B cell (primary cell): Measurements from ENCODE around the gene RBM23. TPM values are rescaled to one million over a fixed set of nuclear protein-coding genes. Genes with fewer than 3 reads are reported as not detected.

ENCODE experiments used
- ATAC-seq: fragments of 200-7000 bp; cut with Tn5 transposase; one replicate; pipeline ENCODE4 v1.10.0; 2021; ENCODE audit warnings: low read depth, mild to moderate bottlenecking, moderate number of reproducible peaks, moderate library complexity
- CTCF ChIA-PET: fragments of 350-600 bp; sonication (Branson Sonifier 250); formaldehyde crosslinking; loops from one replicate; lab custom pipeline; 2021; ENCODE audit warnings: antibody characterized with exemption, inconsistent platforms; lab: Charles Lee
- POLR2A ChIA-PET: fragments of 350-600 bp; sonication (Branson Sonifier 250); formaldehyde crosslinking; loops from one replicate; lab custom pipeline; 2021; ENCODE audit warnings: antibody characterized with exemption; lab: Charles Lee
- DNase-seq: peaks from one replicate; pipeline ENCODE4 v3.0.0; 2013
- H2AFZ ChIP-seq: 2 replicates; pipeline ENCODE4 v1.6.1; 2012; ENCODE audit warnings: mild to moderate bottlenecking, low read depth, low read length; ENCODE audit not compliant: insufficient read depth, poor library complexity, severe bottlenecking
- H3K27ac ChIP-seq, 2 donors: 1 replicate in 1 of 2; 2 replicates in 1 of 2; pipeline ENCODE4 v1.5.1; 2012 to 2013; ENCODE audit warnings: low read length in 2 of 2, mild to moderate bottlenecking in 2 of 2, moderate library complexity in 1 of 2
- H3K27me3 ChIP-seq, 4 experiments: fragments of 200-600 bp in 1 of 4; sonication (generic) in 1 of 4; replicated peaks in 1 of 4; 1 replicate in 2 of 4; 2 replicates in 2 of 4; pipeline versions ENCODE4 v1.6.1 to v1.7.0; 2013 to 2016; ENCODE audit warnings: low read length in 3 of 4, mild to moderate bottlenecking in 2 of 4, mixed read lengths in 1 of 4, moderate library complexity in 1 of 4; ENCODE audit not compliant: insufficient read depth in 4 of 4, control insufficient read depth in 3 of 4; ENCODE audit errors: control extremely low read depth in 1 of 4
- H3K36me3 ChIP-seq, 2 experiments: replicated peaks in 1 of 2; 1 replicate in 1 of 2; 2 replicates in 1 of 2; pipeline versions ENCODE4 v1.6.1 to v1.7.1; 2013; ENCODE audit warnings: low read length in 1 of 2; ENCODE audit not compliant: insufficient read depth in 2 of 2, control insufficient read depth in 1 of 2; ENCODE audit errors: control extremely low read depth in 1 of 2, extremely low read depth in 1 of 2
- H3K4me1 ChIP-seq, 2 donors: fragments of 200-600 bp in 1 of 2; sonication (generic) in 1 of 2; 1 replicate in 1 of 2; 2 replicates in 1 of 2; pipeline versions ENCODE4 v1.5.1 to v1.6.1; 2013 to 2017; ENCODE audit warnings: low read length in 2 of 2; ENCODE audit not compliant: control insufficient read depth in 2 of 2, insufficient read depth in 2 of 2
- H3K4me2 ChIP-seq: replicated peaks from 2 replicates; pipeline ENCODE3; 2012; ENCODE audit warnings: mild to moderate bottlenecking, low read depth, low read length; ENCODE audit not compliant: poor library complexity, severe bottlenecking
- H3K4me3 ChIP-seq, 5 experiments: fragments of 200-600 bp in 1 of 5; sonication (generic) in 1 of 5; 1 replicate in 3 of 5; 2 replicates in 2 of 5; pipeline versions ENCODE4 v1.5.1 to v1.7.0; 2011 to 2016; ENCODE audit warnings: low read length in 4 of 5, mild to moderate bottlenecking in 4 of 5, low read depth in 2 of 5, control low read depth in 1 of 5, moderate library complexity in 1 of 5; ENCODE audit not compliant: insufficient read depth in 1 of 5; ENCODE audit errors: control extremely low read depth in 1 of 5, extremely low read depth in 1 of 5
- H3K79me2 ChIP-seq: fragments of 200-600 bp; sonication (generic); one replicate; pipeline ENCODE4 v1.6.0; 2016; ENCODE audit warnings: low read length; ENCODE audit not compliant: control insufficient read depth, insufficient read depth
- H3K9ac ChIP-seq: fragments of 200-600 bp; sonication (generic); 2 replicates; pipeline ENCODE4 v1.6.1; 2017; ENCODE audit warnings: mild to moderate bottlenecking, low read length, moderate library complexity
- H3K9me3 ChIP-seq, 3 donors: one replicate each; pipeline versions ENCODE4 v1.6.1 to v1.7.1; 2013; ENCODE audit warnings: low read length in 2 of 3; ENCODE audit not compliant: control insufficient read depth in 2 of 3, insufficient read depth in 1 of 3; ENCODE audit errors: control extremely low read depth in 1 of 3
- H4K20me1 ChIP-seq: 2 replicates; pipeline ENCODE4 v1.6.0; 2012; ENCODE audit warnings: mild to moderate bottlenecking, low read length; ENCODE audit not compliant: insufficient read depth, control insufficient read depth, poor library complexity, severe bottlenecking
- H3K27ac Mint-ChIP-seq: one replicate; pipeline ENCODE4 v1.8.0; 2021; ENCODE audit warnings: mixed read lengths
- H3K27me3 Mint-ChIP-seq: one replicate; pipeline ENCODE4 v1.8.0; 2021; ENCODE audit warnings: mixed read lengths
- H3K4me1 Mint-ChIP-seq: one replicate; pipeline ENCODE4 v1.8.0; 2021; ENCODE audit warnings: mixed read lengths
- H3K4me3 Mint-ChIP-seq: one replicate; pipeline ENCODE4 v1.8.0; 2021; ENCODE audit warnings: mixed read lengths
- H3K9me3 Mint-ChIP-seq: one replicate; pipeline ENCODE4 v1.8.0; 2022; ENCODE audit warnings: mixed read lengths; ENCODE audit not compliant: insufficient read depth
- EZH2 ChIP-seq: IDR thresholded peaks from 2 replicates; pipeline ENCODE4 v1.6.1; 2012; ENCODE audit warnings: borderline replicate concordance, low read depth, mild to moderate bottlenecking, moderate library complexity, low read length; ENCODE audit not compliant: insufficient read depth, poor library complexity, severe bottlenecking
- WGBS: methylation state at CpG from one replicate; pipeline ENCODE4 v1.1.5; 2013; ENCODE audit warnings: missing lambda C conversion rate; ENCODE audit not compliant: insufficient coverage; 5-methylcytosine and 5-hydroxymethylcytosine counted together
- intact Hi-C: fragments of 100-400 bp; cut with micrococcal nuclease; formaldehyde crosslinking; loops from one replicate; pipeline ENCODE4 v1.10.0; 2022
- polyA plus RNA-seq: library from polyadenylated mRNA; depleted of rRNA; stranded (reverse); fragments of >200 nt; gene quantifications from 2 replicates; pipeline ENCODE4 v1.2.3, GENCODE V29; 2012
- total RNA-seq, 2 donors: library from RNA; stranded (reverse); fragments of 120-200 nt in 1 of 2; gene quantifications; 1 replicate in 1 of 2; 2 replicates in 1 of 2; pipeline versions ENCODE4 v1.2.3 to v1.2.4, GENCODE V29; 2013 to 2022
- TF ChIP-seq, protein P1 (sequence below): fragments of 200-600 bp; IDR thresholded peaks from one replicate; pipeline ENCODE4 v1.8.0; 2022; ENCODE audit warnings: antibody characterized with exemption, mild to moderate bottlenecking

Gene RBM23
- total and polyA plus RNA-seq, 2 donors (not counting 1 experiment from before 2014, with no cell fraction given), result 60.7 to 165 TPM

DNA sequence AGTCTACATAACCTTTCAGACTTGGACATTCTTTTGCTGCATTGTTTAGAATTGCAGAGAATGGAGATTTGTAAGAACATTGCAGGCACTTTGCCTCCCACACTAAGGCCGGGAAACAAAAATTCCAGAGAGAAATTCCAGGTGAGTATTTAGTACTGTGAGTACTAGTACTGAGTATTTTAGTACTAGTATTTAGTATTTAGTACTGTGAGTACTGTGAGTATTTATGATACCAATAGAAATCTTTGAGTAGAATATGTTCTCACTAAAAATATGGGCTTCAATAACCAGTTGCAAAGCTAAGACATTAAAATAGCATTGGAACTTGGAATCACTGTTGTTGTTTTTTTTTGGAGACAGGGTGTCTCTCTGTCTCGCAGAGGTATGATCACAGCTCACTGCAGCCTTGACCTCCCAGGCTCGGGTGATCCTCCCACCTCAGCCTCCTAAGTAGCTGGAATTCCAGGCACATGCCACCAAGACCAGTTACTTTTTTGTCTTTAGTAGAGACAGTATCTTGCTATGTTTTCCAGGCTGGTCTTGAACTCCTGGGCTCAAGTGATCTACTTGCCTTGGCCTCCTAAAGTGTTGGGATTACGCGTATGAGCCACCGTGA, 43.2 kb upstream of the RBM23 start:
- Histone ChIP-seq H3K4me1 (peaks cover 3 to 5% of the 10 kb centered on the region in 2 donors), H3K9me3 (no peaks in the 10 kb centered on the region), H3K27me3 (no peaks in the 10 kb centered on the region), H3K79me2 (no peaks in the 10 kb centered on the region), H3K4me2 (no peak overlapping the region), H2AFZ (no peak overlapping the region), H3K36me3 (no peaks in the 10 kb centered on the region), H3K27ac (no peak overlapping the region), H4K20me1 (no peaks in the 10 kb centered on the region), H3K4me3 (no peak overlapping the region), H3K9ac (no peak overlapping the region)
- intact Hi-C loops, result no loop called here
- peaks cover 4% of the 10 kb centered on the region for H3K4me1 Mint-ChIP-seq
- POLR2A ChIA-PET, result no interaction called here
- ATAC-seq (no peak), DNase-seq (no peak)
- no peak overlapping the region for H3K4me3 Mint-ChIP-seq
- CTCF ChIA-PET, result interaction anchor here (1.4 to 4.6 kb wide), 4 partner anchors 12 to 115 kb away, joined by 4 to 38 read pairs (median 10); no protein-coding TSS in a partner anchor
- H3K27me3 Mint-ChIP-seq, result no peaks in the 10 kb centered on the region
- WGBS, result 92% methylated on average over 2 of the region's 6 CpGs
- no peak overlapping the region for H3K27ac Mint-ChIP-seq
- no peaks in the 10 kb centered on the region for H3K9me3 Mint-ChIP-seq
- TF ChIP-seq, protein P1, sequence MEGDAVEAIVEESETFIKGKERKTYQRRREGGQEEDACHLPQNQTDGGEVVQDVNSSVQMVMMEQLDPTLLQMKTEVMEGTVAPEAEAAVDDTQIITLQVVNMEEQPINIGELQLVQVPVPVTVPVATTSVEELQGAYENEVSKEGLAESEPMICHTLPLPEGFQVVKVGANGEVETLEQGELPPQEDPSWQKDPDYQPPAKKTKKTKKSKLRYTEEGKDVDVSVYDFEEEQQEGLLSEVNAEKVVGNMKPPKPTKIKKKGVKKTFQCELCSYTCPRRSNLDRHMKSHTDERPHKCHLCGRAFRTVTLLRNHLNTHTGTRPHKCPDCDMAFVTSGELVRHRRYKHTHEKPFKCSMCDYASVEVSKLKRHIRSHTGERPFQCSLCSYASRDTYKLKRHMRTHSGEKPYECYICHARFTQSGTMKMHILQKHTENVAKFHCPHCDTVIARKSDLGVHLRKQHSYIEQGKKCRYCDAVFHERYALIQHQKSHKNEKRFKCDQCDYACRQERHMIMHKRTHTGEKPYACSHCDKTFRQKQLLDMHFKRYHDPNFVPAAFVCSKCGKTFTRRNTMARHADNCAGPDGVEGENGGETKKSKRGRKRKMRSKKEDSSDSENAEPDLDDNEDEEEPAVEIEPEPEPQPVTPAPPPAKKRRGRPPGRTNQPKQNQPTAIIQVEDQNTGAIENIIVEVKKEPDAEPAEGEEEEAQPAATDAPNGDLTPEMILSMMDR, result no peak
- no peak for TF ChIP-seq EZH2
